SK-N-SH (cell line): ENCODE data around the gene ENOX1.
A peak's percentile ranks its signal among the peaks of the same experiment; 100 is the strongest.

Experiments used
- CHD2 ChIP-seq: fragments of 150-350 bp; IDR thresholded peaks from 2 replicates; pipeline ENCODE4 v1.6.1; 2018; ENCODE audit warnings: low read length; ENCODE audit not compliant: partially characterized antibody
- EP300 ChIP-seq, 2 experiments: IDR thresholded peaks; 2 replicates each; pipeline versions ENCODE4 v1.4.0 to v1.6.1; 2012; ENCODE audit warnings: borderline replicate concordance in 1 of 2, low read depth in 1 of 2, low read length in 1 of 2
- MAX ChIP-seq: IDR thresholded peaks from 2 replicates; pipeline ENCODE4 v1.4.0; 2012; ENCODE audit warnings: low read depth
- NRF1 ChIP-seq: IDR thresholded peaks from 2 replicates; pipeline ENCODE4 v1.6.1; 2012; ENCODE audit warnings: low read depth, mild to moderate bottlenecking, low read length
- PBX3 ChIP-seq: IDR thresholded peaks from 2 replicates; pipeline ENCODE4; 2012
- SMC3 ChIP-seq: IDR thresholded peaks from 2 replicates; pipeline ENCODE4 v1.6.1; 2012; ENCODE audit warnings: low read depth, low read length, improper control_type of control experiment
- TF ChIP-seq, protein P1 (sequence below): fragments of 200-600 bp; sonication (generic); IDR thresholded peaks from 2 replicates; pipeline ENCODE4 v1.6.1; 2017; ENCODE audit warnings: antibody characterized with exemption, mild to moderate bottlenecking, moderate library complexity

DNA sequence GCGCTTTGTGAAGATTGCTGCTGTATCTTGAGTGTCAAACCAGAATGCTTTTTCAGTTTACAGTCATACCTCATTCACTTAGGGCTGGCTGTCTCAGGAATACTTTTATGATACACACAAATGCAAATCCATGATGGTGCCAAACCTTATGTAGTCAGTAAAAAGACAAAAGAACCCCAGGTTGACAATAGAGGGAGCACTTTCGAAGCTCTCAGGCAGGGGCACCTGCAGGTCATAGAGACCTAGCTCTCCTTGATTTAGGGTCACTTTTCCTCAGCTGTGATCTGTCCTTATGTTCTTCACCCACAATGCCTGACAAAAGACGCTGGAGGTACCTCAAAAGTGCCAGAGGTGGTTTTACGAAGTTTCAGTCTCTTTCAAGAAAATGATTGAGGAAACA, 591.2 kb downstream of the ENOX1 start:
- TF ChIP-seq EP300 (IDR thresholded peaks at IDR 0.05; ENCODE audit: borderline replicate concordance in 1 of 2, low read depth in 1 of 2, low read length in 1 of 2), result no peak
- TF ChIP-seq, protein P1, sequence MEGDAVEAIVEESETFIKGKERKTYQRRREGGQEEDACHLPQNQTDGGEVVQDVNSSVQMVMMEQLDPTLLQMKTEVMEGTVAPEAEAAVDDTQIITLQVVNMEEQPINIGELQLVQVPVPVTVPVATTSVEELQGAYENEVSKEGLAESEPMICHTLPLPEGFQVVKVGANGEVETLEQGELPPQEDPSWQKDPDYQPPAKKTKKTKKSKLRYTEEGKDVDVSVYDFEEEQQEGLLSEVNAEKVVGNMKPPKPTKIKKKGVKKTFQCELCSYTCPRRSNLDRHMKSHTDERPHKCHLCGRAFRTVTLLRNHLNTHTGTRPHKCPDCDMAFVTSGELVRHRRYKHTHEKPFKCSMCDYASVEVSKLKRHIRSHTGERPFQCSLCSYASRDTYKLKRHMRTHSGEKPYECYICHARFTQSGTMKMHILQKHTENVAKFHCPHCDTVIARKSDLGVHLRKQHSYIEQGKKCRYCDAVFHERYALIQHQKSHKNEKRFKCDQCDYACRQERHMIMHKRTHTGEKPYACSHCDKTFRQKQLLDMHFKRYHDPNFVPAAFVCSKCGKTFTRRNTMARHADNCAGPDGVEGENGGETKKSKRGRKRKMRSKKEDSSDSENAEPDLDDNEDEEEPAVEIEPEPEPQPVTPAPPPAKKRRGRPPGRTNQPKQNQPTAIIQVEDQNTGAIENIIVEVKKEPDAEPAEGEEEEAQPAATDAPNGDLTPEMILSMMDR, result 0 out of 2 replicates have a peak, but pooled peaks have one; percentile 15
- no peak for TF ChIP-seq CHD2
- no peak for TF ChIP-seq NRF1
- TF ChIP-seq SMC3, result no peak
- TF ChIP-seq PBX3, result no peak
- no peak for TF ChIP-seq MAX
